NCI-H345 treated with DMSO at 0.1 percent for 48 hours (cell line): ENCODE measurements around the gene VPS33B.
"Not testable (repeated sequence)": the region's sequence is repeated elsewhere in the genome, so short reads cannot be mapped to it uniquely, and the experiment has no call there.

Experiments used
- DNase-seq: peaks from one replicate; lab custom pipeline; 2025; ENCODE audit not compliant: unreplicated experiment; lab: John Stamatoyannopoulos, UW

The VPS33B gene

DNA sequence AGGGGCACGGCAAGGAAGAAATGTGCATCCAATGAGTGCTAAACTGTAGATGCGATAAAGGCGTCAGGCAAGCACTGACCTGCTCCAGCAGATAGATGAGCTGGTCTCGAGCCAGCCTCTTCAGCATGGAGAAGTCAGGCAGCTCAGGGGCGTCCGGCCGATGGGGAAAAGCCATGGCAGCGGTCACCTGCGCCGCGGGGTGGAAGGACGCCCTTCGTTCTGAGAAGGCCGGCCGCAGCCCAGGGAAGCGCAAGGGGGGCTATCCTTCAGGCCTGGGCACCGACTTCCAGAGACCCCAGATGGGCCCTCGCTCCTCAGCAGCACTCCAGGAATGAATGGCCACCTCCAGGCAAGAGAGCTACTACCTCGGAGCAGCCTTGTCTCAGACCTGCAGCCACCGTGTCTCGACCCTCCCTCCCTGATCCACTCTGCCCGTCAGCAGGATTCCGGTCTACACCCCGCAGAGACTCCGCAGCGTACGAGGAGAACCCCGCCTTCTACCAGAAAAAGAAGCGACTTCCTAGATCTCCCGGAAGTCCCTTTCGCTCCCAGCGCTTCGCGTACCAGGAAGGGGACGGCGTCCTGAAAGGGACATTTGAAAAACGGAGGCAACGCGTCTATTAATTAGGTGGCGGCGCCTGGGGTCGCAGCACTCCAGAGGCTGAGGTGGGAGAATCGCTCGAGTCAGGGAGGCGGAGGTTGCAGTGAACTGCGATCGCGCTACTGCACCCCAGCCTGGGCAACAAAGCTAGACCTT, at the start of gene VPS33B:
Gene VPS33B (minus strand): TSS at position 520 of the 757 bp plus-strand sequence. CDS start 345 bp downstream, at position 175.
- DNase-seq, result peak; percentile 65

DNA sequence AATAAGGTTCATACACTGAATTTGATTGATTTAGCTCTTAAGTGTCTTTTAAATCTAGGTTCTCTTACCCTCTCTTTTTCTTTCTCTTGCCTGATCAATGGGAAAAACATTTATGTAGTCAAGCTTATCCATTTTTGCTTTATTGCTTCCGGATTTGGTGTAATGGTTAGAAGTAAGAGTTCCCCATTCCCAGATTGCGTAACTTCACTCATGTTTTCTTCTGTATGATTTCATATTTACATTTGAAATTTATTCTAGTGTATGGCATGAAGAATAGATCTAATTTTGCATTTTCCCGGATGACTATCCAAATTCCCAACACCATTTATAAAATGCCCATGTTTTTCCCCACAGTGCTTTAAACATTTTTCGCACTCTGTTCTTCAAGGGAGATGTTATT, 49.8 kb upstream of the VPS33B start:
- DNase-seq, result no peak

DNA sequence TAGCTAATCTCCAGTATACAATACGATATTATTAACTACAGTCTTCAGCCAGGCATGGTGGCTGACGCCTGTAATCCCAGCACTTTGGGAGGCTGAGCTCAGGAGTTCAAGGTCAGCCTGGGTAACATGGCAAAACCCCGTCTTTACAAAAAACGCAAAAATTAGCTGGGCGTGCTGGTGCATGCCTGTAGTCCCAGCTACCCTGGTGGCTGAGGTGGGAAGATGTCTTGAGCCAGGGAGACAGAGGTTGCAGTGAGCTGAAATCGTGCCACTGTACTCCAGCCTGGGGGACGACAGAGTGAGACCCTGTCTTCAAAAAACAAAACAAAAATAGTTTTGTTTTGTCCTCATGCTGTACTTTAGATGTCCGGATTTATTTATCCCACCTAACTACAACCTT, 48.5 kb upstream of the VPS33B start:
- DNase-seq, result no peak

DNA sequence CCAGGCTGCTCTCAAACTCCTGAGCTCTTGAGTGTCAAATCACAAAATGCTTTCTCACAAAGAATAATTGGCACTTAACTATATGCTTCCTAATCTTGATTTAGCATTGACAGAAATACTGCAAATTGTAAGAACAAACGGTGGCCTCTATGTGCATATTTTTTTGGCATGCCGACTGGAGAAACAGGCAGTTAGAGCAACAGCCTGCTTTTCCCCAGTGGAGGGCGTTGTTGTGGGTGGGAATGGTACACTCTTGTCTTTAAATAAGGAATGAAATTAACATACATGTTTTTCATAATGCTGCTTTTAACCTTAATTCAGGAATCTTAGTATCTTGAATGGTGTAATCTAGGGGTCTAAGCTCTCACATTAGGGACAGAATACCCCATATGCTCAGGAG, 46.6 kb upstream of the VPS33B start:
- no peak for DNase-seq

DNA sequence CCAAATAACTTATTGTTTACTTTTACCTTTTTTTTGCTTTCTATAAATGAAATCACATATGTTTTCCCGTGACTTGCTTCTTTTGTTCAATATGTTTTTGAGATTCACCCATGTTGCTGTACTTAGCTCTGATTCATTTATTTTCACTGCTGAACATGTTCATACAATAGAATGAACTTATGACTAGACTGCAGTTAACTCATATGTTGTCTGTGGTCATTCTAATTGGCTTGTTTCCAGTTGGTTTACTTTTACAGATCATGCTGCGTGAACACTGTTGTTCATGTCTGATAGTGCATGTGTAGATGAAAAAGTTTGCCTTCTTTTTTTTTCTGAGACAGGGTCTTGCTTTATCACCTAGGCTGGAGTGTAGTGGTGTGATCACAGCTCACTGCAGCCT, 46.0 kb upstream of the VPS33B start:
- DNase-seq, result no peak

DNA sequence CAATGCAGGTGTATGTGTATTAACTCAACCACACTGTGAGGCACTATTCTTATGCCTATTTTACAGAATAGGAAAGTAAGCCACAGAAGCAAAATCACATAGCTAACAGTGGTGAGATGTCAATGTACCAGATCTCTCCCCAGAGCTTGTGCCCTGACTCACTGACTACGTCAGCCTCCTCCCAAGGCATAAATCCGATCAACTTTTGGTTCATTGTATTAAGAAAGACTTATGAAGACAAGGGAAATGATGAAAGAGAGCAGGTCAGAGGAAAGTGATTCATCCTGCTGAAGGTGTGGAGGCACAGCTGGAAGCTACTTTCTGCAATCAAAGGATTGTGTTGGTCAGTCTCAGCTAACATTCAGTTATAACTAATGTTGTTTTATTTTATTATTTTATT, 44.6 kb upstream of the VPS33B start:
- DNase-seq, result no peak

DNA sequence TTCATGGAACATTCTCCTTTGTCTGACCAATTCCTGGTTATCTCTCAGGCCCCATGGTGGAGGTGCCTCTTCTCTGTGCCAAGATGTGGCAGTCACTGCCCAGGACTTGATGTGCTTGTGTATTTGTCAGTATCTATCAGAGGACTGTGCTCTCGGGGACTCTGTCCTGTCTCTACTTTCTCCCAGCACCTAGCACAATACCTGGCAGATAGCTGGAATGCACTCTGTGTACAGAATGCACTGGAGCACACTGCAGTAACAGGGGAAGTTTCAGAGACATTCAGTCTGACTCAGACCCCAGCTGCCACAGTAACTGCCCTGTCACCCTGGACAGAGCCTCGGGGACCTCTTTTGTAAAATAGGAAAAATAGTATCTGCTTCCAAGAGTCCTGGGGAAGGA, 43.1 kb upstream of the VPS33B start:
- no peak for DNase-seq

DNA sequence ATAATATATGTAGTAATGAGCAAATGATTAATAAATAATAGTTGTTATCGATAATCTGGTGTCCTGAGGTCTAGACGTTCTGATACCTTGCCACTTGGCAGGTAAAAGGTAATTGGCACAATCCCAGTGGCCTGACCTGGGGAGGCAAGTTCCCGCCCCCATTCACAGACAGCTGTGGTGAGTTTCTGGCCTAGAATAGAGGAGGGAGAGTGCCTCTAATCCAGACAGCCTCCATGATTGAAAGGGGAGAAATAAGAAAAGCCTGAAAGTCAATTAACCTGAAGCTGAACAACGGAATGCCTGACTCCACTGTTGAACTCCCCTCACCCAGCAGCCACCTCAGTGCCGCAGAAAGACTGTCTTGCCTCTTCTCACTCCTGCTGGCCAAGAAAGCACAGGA, 39.6 kb upstream of the VPS33B start:
- no peak for DNase-seq

DNA sequence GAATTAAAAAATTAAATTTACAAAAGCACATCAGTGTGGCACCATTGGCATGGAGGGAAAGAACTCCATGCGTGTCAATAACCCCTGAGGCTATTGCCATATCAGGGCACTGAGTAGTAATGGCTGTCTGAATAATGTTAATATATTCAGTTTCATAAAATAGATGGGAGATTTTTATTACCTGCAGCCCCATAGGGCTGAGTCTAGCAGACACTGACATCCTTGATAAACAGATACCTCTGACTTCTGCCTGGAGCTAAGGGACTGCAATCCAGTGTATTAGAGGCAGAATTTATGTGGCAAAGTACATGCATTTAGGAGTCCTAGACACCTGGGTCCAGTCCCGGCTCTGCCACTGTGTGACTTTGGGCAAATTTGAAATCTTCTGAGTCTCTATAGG, 38.8 kb upstream of the VPS33B start:
- DNase-seq, result no peak

DNA sequence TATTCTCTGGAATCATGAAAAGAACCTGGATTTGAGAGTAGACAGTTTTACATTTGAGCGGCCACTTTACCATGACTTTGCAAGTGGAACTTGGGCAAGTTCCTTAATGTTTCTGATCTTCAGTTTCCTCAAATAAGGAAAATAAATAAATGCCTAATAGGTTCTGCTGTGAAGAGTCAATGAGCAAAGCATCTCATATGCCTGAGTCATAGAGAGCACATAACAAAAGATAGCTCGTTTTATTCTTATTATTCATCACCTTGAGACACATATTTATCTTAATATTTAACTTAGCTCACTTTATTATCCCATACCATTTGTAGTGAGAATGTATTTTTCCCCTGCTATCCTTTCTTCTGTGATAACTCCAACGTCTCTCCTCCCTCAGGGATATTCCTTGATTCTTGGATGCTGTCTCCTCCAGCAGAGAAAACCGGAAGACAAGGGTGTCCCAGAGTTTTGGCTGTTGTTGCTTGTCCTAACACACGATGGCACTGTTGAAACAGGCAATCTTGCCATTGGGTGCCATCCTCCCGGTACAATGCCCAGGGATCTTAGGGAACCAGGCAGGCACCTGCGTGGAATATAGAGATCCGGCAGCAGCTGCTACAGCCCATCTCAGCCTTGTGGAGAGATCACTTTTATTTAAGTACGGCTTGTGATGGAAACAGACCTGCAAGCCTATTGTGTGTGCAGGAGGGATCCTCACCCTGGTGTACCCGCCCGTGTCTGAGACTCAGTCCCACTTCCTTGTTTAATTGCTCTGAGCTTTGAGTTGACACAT, 33.3 kb upstream of the VPS33B start:
- DNase-seq, result peak; percentile 76

DNA sequence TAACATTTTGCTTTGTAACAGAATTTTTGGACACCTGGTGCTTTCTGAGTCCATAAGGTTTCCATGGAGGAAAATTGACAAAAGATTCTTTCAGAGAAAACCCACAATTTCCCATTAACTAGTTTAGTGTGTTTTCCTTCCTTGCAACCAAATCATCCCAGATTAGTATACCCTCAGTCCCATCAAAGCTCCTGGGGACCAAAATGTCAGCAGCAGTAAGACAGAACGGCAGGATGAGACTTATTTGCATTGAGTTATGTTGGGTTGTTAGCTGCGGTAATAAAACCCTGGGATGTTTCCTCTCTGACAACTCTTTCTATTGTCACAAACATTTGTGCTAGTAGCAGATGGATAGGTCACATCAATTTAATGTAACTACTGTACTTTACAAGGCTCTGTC, 32.4 kb upstream of the VPS33B start:
- DNase-seq, result no peak

DNA sequence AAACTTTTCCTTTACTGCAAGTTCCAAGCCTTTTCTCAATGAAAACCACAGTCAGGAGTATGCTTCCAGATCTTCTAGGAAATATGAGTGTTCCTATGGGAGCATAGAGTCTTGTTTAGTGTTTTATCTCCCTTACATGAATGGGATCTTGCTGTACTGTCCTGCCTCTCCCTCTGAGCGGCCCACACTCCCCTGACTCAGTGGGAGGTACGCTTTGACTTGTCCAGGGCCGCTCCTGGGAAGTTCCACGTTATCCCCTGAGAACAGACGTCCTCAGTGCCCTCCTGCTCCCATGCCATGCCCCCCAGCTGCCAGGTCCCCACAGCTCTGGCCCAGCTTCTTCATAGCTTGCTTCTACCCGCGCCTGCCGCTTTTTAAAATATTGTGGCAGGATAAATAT, 28.9 kb upstream of the VPS33B start:
- no peak for DNase-seq

DNA sequence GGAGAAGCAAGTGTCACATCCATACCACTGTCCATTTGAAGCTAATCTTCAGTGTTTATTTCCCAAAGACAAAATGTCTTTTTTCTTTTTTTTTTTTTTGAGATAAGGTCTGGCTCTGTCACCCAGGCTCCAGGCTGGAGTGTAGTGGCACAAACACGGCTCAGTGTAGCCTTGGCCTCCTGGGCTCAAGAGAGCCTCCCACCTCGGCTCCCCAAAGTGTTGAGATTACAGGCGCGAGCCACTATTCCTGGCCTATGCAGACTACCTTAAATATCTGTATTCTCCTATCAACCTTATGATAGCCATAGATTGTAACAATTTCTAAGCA, 27.7 kb upstream of the VPS33B start:
- no peak for DNase-seq

DNA sequence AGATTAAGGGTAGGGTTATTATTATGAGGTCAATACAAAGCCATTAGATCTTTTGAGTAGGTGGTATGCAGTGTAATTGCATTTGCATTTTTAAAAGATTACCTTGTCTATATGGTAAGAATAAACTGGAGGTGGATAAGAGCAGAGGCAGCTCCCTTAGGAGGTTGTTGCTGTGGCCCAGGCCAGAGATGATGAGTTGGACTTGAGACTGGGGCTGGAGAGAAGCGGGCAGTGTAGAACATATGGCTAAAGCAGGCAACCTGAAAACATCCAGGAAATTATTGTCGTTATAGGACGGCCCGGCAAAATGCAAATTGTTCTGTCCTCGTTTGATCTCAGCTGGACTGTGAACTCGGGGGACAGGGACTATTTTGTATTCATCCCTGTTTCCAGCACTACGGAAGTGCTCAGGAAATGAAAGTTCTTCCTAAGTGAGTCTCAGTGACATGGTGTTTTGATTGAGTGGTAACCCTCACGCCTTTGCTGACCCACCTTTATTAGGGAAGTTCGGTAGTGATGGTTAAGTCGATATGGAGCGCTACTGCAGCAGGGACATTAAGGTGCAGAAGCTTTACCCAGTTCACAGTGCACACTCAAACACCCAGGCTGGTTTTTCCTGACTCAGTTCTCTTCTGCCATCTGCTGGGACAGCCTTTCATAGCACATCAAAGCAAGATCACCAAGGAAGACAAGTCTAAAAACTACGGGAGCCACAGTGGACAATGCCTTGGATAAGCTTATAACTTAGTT, 27.2 kb upstream of the VPS33B start:
- peak; percentile 27 for DNase-seq

DNA sequence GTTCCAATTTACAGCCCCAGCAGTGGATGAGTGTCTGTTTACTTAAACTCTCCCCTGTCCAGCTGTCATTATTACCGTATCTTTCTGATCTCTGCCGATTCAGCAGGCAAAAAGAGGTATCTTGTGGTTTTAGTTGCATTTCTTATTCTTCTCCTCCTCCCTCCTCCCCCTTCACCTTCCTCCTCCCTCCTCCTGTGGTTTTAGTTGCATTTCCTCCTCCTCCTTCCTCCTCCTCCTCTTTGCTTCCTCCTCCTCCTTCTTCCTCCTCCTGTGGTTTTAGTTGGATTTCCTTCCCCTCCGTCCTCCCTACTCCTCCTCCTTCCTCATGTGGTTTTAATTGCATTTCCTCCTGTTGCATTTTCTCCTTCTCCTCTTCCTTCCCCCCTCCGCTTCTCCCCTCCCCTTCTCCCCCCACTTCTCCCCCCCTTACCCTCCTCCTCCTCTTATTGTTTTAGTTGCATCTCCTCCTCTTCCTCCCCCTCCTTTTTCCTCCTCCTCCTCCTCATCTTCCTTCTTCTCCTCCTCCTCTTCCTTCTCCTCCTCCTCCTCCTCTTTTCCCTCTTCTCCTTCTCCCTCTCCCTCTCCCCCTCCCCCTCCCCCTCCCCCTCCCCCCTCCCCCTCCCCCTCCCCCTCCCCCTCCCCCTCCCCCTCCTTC, 25.3 kb upstream of the VPS33B start:
- no peak for DNase-seq

DNA sequence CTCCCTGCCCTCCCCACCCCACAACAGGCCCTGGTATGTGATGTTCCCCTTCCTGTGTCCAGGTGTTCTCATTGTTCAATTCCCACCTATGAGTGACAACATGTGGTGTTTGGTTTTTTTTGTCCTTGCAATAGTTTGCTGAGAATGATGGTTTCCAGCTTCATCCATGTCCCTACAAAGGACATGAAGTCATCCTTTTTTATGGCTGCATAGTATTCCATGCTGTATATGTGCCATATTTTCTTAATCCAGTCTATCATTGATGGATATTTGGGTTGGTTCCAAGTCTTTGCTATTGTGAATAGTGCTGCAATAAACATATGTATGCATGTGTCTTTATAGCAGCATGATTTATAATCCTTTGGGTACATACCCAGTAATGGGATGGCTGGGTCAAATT, 23.7 kb upstream of the VPS33B start:
- DNase-seq, result not testable (repeated sequence)

DNA sequence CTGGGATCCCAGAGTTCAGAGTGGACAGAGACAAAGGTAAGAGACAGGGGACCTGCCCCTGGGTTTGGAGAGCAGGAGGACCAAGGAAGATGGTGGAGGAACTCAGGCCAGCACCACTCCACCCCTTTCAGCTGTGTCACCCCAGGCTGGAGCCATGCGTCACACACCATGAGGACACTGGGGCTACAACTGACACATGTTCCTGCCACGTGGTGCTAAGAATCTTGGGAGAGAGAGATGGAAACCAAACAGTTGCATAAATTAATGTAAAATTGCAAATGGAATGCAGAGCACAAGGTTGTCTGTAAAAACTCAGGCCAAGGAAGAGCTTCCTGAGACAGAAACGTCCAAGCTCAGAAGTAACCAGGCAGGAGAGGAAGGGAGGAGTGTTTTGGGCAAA, 22.7 kb upstream of the VPS33B start:
- no peak for DNase-seq

DNA sequence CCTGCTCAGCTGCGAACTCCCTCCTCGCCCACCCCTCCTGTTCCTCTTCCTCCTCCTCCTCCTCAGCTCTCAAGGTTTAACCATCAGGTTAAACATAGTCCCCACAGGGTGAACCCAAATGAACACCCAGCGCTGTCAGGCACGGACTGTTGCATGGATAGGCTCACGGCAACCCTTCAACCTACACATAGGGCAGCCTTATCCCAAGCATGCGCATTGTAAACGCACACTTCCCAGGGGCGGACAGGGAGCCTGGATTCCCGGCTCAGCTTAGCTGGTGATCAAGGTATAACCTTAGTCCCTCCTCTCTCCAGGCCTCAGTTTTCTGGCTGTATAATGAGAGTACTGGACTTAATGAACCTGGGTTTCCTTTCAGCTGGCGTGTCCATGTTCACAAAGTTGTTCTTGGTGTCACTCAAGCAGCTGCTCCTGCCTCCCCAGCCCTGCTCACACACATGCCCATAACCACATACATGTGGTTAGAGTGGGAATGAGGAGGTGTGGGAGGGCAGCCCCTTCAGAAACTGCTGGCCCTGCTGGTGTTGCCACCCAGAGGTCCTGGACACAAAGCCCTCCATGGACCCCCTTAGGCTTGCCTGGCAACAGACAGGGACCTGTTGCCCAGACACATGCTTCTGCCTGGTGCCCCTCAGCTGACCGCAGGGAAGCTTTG, 20.9 kb upstream of the VPS33B start:
- DNase-seq, result no peak

DNA sequence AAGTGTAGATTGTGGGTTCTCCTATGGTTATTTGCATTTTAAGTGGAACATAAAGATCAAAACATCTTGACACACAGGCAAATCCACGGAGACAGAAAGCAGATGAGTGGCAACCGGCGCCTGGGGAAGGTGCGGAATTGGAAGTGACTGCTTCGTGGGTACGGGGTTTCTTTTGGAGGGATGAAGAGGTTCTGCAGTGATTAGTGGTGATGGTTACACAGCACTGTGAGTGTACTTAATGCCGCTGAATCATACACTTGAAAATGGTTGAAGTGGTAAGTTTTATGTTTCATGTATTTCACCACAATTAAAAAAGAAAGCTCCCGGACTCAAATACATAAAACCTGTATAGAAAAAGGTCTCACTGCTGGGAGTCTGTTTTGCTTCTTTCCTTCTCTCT, 18.5 kb upstream of the VPS33B start:
- no peak for DNase-seq

DNA sequence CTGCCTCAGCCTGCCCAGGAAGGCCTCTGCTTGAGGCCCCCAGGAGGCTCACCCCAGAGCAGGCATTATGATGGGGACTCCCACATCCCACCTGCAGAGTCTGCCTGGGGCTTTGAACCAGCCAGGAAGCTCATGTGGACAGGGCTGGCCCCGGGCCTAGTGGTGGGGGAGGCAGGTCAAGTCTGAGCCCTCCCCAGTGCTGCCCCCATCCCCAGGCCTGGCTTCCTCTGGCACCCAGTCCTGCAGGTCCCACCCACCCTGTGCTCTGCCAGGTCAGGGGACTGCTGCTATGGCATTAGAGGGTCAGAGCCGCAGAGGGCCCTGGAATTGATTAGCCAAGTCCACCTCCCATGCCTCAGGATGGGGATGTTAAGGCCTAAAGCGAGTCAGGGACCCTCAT, 17.6 kb upstream of the VPS33B start:
- no peak for DNase-seq
